Immature natural killer cell (primary cell): ENCODE measurements around the gene SSTR5. TPM values are rescaled to one million over a fixed set of nuclear protein-coding genes. Genes with fewer than 3 reads are reported as not detected.

Experiments
- DNase-seq, 3 donors: peaks; one replicate each; pipeline ENCODE4 v3.0.0; 2022; ENCODE audit warnings: mixed read lengths in 1 of 3
- H3K27ac Mint-ChIP-seq, 6 donors: one replicate each; pipeline ENCODE4 v1.8.0; 2020; ENCODE audit warnings: mixed read lengths in 6 of 6, mild to moderate bottlenecking in 5 of 6, inconsistent platforms in 4 of 6, moderate library complexity in 3 of 6
- H3K27me3 Mint-ChIP-seq, 3 donors: one replicate each; pipeline ENCODE4 v1.8.0; 2020 to 2021; ENCODE audit warnings: low read depth in 3 of 3, mild to moderate bottlenecking in 3 of 3, mixed read lengths in 3 of 3, moderate library complexity in 3 of 3, inconsistent platforms in 1 of 3
- H3K36me3 Mint-ChIP-seq, 3 donors: one replicate each; pipeline ENCODE4 v1.8.0; 2020; ENCODE audit warnings: mixed read lengths in 3 of 3, inconsistent platforms in 2 of 3, mild to moderate bottlenecking in 2 of 3
- H3K4me1 Mint-ChIP-seq, 2 donors: one replicate each; pipeline ENCODE4 v1.8.0; 2020; ENCODE audit warnings: inconsistent platforms in 2 of 2, mild to moderate bottlenecking in 2 of 2, mixed read lengths in 2 of 2, moderate library complexity in 1 of 2
- H3K4me3 Mint-ChIP-seq, 5 donors: one replicate each; pipeline ENCODE4 v1.8.0; 2020; ENCODE audit warnings: mild to moderate bottlenecking in 5 of 5, mixed read lengths in 5 of 5, inconsistent platforms in 3 of 5, moderate library complexity in 3 of 5
- H3K9me3 Mint-ChIP-seq, 6 donors: one replicate each; pipeline ENCODE4 v1.8.0; 2020; ENCODE audit warnings: mild to moderate bottlenecking in 6 of 6, mixed read lengths in 6 of 6, inconsistent platforms in 4 of 6, moderate library complexity in 3 of 6
- polyA plus RNA-seq, 3 donors: library from polyadenylated mRNA; unstranded; fragments of 300-500 nt; fragmentation: Illumina TruSeq; gene quantifications; one replicate each; pipeline ENCODE4 v1.2.3, GENCODE V29; 2021

SSTR5 gene
- polyA plus RNA-seq, 3 donors from 2014 or later, result not detected

DNA sequence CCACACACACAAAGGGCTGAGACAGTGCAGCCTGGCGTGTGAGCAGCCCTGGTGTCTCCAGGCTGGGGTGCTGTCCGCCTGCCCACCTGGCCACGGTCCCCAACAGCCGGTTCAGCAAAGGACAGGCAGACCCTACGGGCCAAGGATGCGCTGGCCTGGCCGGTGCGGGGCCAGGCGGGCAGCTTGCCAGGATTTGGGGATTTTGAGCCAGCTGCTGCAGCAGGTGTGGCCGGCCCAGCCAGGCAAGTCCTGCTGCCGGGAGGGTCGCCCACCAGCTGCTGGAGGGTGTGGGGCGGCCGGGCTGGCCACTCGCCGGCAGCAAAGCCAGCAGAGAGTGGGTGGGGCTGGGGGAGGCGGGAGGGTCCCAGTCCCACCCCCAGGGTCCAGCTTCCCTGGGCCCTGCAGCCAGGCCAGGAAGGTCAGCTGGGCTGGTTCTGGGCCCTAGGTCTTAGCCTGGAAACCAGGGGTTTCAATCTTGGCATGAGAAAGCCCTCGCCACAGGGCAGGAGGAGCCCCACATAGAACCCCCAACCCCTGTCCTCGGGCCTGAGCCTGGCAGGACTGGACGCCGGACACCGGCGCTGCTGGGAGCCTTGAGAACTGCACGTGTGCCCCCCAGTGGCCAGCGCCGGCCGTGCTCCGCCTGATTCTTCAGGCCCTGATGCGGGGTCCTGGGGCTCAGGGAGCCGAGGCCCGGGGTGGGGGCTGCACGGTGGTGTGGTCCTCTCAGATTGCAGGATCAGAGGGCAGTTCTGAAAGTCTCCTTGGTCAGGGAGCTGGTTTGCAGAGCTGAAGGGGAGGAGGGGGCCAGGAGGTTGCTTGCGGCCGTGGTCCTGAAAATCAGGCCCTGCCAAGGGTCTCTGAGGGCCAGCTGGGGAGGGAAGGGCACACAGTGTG lies 17.6 kb upstream of the SSTR5 start:
- Mint-ChIP-seq H3K27me3 (peaks cover 0 to 2% (median under 1%) of the 10 kb centered on the region in 3 donors), H3K9me3 (peaks cover 2 to 6% (median 4%) of the 10 kb centered on the region in 6 donors), H3K27ac (no peak overlapping the region), H3K4me1 (no peaks in the 10 kb centered on the region), H3K4me3 (no peak overlapping the region), H3K36me3 (no peaks in the 10 kb centered on the region)
- DNase-seq, result no peak

- Mint-ChIP-seq H3K27me3 (peaks cover 0 to 4% (median 3%) of the 10 kb centered on the region in 3 donors), H3K4me1 (no peaks in the 10 kb centered on the region), H3K4me3 (no peak overlapping the region), H3K36me3 (no peaks in the 10 kb centered on the region), H3K27ac (no peak overlapping the region), H3K9me3 (peaks cover 2 to 6% (median 4%) of the 10 kb centered on the region in 6 donors)
- no peak for DNase-seq
These were observed 17.0 kb upstream of the SSTR5 start for GRCh38 chr16:1055557-1055924.

GRCh38 chr16:1056196-1056595 lies 16.4 kb upstream of the SSTR5 start:
- no peak for DNase-seq
- Mint-ChIP-seq H3K9me3 (peaks cover 2 to 6% (median 4%) of the 10 kb centered on the region in 6 donors), H3K27ac (no peak overlapping the region), H3K4me1 (no peaks in the 10 kb centered on the region), H3K36me3 (no peaks in the 10 kb centered on the region), H3K27me3 (peaks cover 0 to 4% (median 3%) of the 10 kb centered on the region in 3 donors), H3K4me3 (no peak overlapping the region)

DNA sequence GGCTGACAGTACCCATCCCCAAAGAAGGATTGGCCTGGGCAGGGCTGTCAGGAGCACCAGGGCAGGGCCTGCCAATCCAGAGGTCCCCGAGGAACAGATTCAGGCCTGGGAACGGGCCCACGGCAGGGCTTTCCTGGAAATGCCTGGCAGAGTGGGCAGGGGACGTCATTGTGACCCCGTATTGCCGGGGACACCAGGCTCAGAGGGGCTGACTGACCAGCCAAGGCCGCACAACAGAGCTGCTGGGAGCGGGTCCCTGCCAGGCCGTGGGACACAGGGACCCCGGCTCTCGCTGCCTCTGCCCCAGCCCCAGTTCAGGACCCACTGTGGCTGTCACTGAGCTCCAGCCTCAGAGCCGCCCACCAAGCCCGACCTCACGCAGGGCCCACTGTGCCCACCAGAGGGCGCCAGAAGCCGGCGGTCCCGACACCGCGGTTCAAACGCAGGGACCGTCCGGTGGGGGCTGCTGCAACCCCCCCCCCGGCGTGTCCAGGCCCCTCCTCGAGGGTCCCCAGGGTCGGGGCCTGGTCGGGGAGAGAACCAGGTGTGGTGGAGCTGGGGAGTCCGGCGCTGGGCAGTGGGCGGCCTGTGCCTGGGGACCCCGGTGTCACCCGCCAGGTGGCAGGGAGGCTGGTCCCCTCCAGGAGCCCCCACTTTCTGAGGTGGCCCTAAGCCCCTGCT lies 15.2 kb upstream of the SSTR5 start:
- H3K4me3 Mint-ChIP-seq, result no peak overlapping the region
- H3K4me1 Mint-ChIP-seq, result no peaks in the 10 kb centered on the region
- no peaks in the 10 kb centered on the region for H3K36me3 Mint-ChIP-seq
- peak; percentile 26 to 39 (median 32) for DNase-seq
- peaks cover 2 to 4% (median 3%) of the 10 kb centered on the region in 3 donors for H3K27me3 Mint-ChIP-seq
- H3K27ac Mint-ChIP-seq, result no peak overlapping the region
- peaks cover 2 to 6% (median 4%) of the 10 kb centered on the region in 6 donors for H3K9me3 Mint-ChIP-seq

- H3K27ac Mint-ChIP-seq, result no peak overlapping the region
- H3K9me3 Mint-ChIP-seq, result peaks cover 2 to 6% (median 4%) of the 10 kb centered on the region in 6 donors
- no peaks in the 10 kb centered on the region for H3K36me3 Mint-ChIP-seq
- H3K4me1 Mint-ChIP-seq, result no peaks in the 10 kb centered on the region
- no peak for DNase-seq
- H3K4me3 Mint-ChIP-seq, result no peak overlapping the region
- peaks cover 2 to 4% (median 3%) of the 10 kb centered on the region in 3 donors for H3K27me3 Mint-ChIP-seq
These were observed 14.3 kb upstream of the SSTR5 start for GRCh38 chr16:1058216-1058615.

GRCh38 chr16:1059310-1059709 lies 13.2 kb upstream of the SSTR5 start:
- no peaks in the 10 kb centered on the region for H3K4me1 Mint-ChIP-seq
- H3K27ac Mint-ChIP-seq, result no peak overlapping the region
- peaks cover 2 to 6% (median 4%) of the 10 kb centered on the region in 6 donors for H3K9me3 Mint-ChIP-seq
- no peak overlapping the region for H3K4me3 Mint-ChIP-seq
- DNase-seq, result no peak
- peaks cover 2 to 4% (median 3%) of the 10 kb centered on the region in 3 donors for H3K27me3 Mint-ChIP-seq
- no peaks in the 10 kb centered on the region for H3K36me3 Mint-ChIP-seq

- H3K9me3 Mint-ChIP-seq, result peaks cover 2 to 6% (median 4%) of the 10 kb centered on the region in 6 donors
- H3K4me3 Mint-ChIP-seq, result no peak overlapping the region
- DNase-seq, result no peak
- peaks cover 4 to 7% (median 5%) of the 10 kb centered on the region in 3 donors for H3K27me3 Mint-ChIP-seq
- H3K27ac Mint-ChIP-seq, result no peak overlapping the region
- no peaks in the 10 kb centered on the region for H3K4me1 Mint-ChIP-seq
- H3K36me3 Mint-ChIP-seq, result no peaks in the 10 kb centered on the region
These were observed 11.9 kb upstream of the SSTR5 start for GRCh38 chr16:1060416-1061340.

GRCh38 chr16:1061769-1062505 lies 10.6 kb upstream of the SSTR5 start:
- H3K27ac Mint-ChIP-seq, result no peak overlapping the region
- peaks cover 2 to 6% (median 4%) of the 10 kb centered on the region in 6 donors for H3K9me3 Mint-ChIP-seq
- DNase-seq, result no peak
- no peaks in the 10 kb centered on the region for H3K4me1 Mint-ChIP-seq
- no peak overlapping the region for H3K4me3 Mint-ChIP-seq
- H3K36me3 Mint-ChIP-seq, result no peaks in the 10 kb centered on the region
- peaks cover 2 to 7% (median 7%) of the 10 kb centered on the region in 3 donors for H3K27me3 Mint-ChIP-seq

DNA sequence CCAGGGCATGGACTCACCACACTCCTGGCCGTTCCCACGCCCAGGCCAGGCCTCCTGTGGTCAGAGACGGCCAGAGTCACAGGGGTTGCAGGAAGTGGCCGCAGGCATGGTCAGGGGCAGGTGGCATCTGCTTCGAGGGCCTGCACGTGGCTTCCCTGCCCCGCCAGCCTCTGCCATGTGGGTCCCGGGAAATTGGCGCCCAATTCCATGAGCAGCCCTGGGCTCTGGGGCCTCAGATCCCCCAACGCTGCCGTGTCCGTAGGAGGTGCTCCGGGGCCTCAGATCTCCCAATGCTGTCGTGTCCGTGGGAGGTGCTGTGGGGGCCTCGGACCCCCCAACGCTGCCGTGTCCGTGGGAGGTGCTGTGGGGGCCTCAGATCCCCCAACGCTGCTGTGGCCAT lies 9.7 kb upstream of the SSTR5 start:
- H3K4me3 Mint-ChIP-seq, result no peak overlapping the region
- peaks cover 4 to 10% (median 7%) of the 10 kb centered on the region in 3 donors for H3K27me3 Mint-ChIP-seq
- peaks cover 2 to 6% (median 4%) of the 10 kb centered on the region in 6 donors for H3K9me3 Mint-ChIP-seq
- no peaks in the 10 kb centered on the region for H3K4me1 Mint-ChIP-seq
- H3K36me3 Mint-ChIP-seq, result no peaks in the 10 kb centered on the region
- H3K27ac Mint-ChIP-seq, result no peak overlapping the region
- no peak for DNase-seq

DNA sequence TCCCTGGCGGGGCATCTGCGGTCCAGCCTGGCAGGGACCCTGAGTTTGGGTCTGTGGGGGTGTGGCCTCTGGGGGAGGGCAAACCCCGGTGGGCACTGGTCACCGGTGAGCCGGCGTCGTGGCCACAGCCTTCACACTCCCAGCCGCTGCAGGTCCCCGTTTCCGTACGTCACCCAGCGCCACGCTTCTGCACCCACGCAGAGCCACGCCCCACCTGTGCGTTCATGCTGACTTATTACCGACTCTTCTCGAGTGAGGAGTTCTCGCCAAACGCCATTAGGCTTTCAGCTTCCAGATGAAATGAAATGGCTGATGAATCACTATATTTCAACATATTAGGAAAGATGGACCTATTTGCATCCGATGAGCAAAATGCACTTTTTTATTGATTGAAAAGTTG lies 8.8 kb upstream of the SSTR5 start:
- H3K36me3 Mint-ChIP-seq, result no peaks in the 10 kb centered on the region
- no peak overlapping the region for H3K4me3 Mint-ChIP-seq
- H3K27ac Mint-ChIP-seq, result no peak overlapping the region
- peaks cover 4 to 10% (median 7%) of the 10 kb centered on the region in 3 donors for H3K27me3 Mint-ChIP-seq
- H3K9me3 Mint-ChIP-seq, result peaks cover 2 to 6% (median 4%) of the 10 kb centered on the region in 6 donors
- no peaks in the 10 kb centered on the region for H3K4me1 Mint-ChIP-seq
- DNase-seq, result no peak

- H3K27me3 Mint-ChIP-seq, result peaks cover 3 to 10% (median 4%) of the 10 kb centered on the region in 3 donors
- no peaks in the 10 kb centered on the region for H3K9me3 Mint-ChIP-seq
- no peak for DNase-seq
- H3K4me1 Mint-ChIP-seq, result no peaks in the 10 kb centered on the region
- no peak overlapping the region for H3K27ac Mint-ChIP-seq
- no peaks in the 10 kb centered on the region for H3K36me3 Mint-ChIP-seq
- H3K4me3 Mint-ChIP-seq, result no peak overlapping the region
These were observed 6.9 kb upstream of the SSTR5 start for GRCh38 chr16:1065469-1066128.

DNA sequence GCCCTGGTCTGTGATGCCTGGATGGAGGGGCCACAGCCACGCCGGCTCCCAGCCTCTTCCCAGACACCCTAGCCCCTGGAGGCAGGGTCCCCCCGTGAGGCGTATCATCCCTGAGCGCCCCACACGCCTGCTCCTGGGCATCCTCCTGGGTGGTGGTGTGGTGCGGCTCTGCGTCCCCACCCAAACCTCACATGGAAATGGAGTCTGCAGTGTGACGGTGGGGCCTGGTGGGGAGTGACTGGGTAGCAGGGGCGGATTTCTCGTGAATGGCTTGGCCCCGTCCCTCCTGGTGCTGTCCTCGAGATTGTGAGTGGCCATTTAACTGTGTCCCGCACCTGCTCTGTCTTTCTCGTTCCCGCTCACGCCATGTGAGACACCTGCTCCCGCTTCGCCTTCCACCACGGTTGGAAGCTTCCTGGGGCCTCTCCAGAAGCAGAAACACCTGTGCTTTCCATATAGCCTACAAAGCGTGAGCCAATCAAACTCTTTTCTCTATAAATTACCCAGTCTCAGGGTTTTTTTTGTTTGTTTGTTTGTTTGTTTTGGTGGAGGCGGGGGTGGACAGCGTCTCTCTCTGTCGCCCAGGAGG lies 5.9 kb upstream of the SSTR5 start:
- no peak overlapping the region for H3K27ac Mint-ChIP-seq
- H3K4me3 Mint-ChIP-seq, result no peak overlapping the region
- H3K27me3 Mint-ChIP-seq, result peaks cover 3 to 9% (median 4%) of the 10 kb centered on the region in 3 donors
- H3K36me3 Mint-ChIP-seq, result no peaks in the 10 kb centered on the region
- no peak for DNase-seq
- no peaks in the 10 kb centered on the region for H3K9me3 Mint-ChIP-seq
- H3K4me1 Mint-ChIP-seq, result no peaks in the 10 kb centered on the region
